H1 (cell line): ENCODE data around the gene SPTB. TPM values are rescaled to one million over a fixed set of nuclear protein-coding genes. Genes with fewer than 3 reads are reported as not detected.

ENCODE experiments used
- CTCF ChIA-PET: fragments of 300-600 bp; sonication (Branson Sonifier 250); formaldehyde crosslinking; loops from one replicate; lab custom pipeline; 2021; ENCODE audit not compliant: partially characterized antibody; lab: Charles Lee
- POLR2A ChIA-PET: fragments of 300-600 bp; sonication (Branson Sonifier 250); formaldehyde crosslinking; loops from one replicate; lab custom pipeline; 2021; ENCODE audit warnings: inconsistent platforms; ENCODE audit not compliant: partially characterized antibody; lab: Charles Lee
- DNase-seq, 2 experiments: peaks; one replicate each; pipeline versions ENCODE4 v3.0.0 to v3.0.0-alpha.2; 2010 to 2022; ENCODE audit warnings: low spot score in 2 of 2, low read depth in 1 of 2, mixed read lengths in 1 of 2
- FAIRE-seq: peaks from 2 replicates; lab custom pipeline; 2011; peaks lifted over from hg19 to GRCh38; lab: Jason Lieb, UNC
- H2AFZ ChIP-seq: 2 replicates; pipeline ENCODE4 v1.8.1; 2012; ENCODE audit warnings: low read length, inconsistent platforms
- H2AK5ac ChIP-seq: 2 replicates; pipeline ENCODE4 v1.6.1; 2013; ENCODE audit warnings: low read depth, low read length
- H2BK120ac ChIP-seq: replicated peaks from 2 replicates; pipeline ENCODE3; 2013; ENCODE audit warnings: low read depth, low read length, inconsistent platforms
- H2BK12ac ChIP-seq: 2 replicates; pipeline ENCODE4 v1.6.1; 2013; ENCODE audit warnings: low read depth, low read length
- H2BK15ac ChIP-seq: 2 replicates; pipeline ENCODE4 v1.6.1; 2013; ENCODE audit warnings: low read length
- H2BK20ac ChIP-seq: 2 replicates; pipeline ENCODE4 v1.6.1; 2013; ENCODE audit warnings: low read length
- H2BK5ac ChIP-seq: 2 replicates; pipeline ENCODE4 v1.6.1; 2013; ENCODE audit warnings: low read depth, low read length
- H3K14ac ChIP-seq: 2 replicates; pipeline ENCODE4 v1.6.1; 2013; ENCODE audit warnings: inconsistent platforms; ENCODE audit not compliant: insufficient read length
- H3K18ac ChIP-seq: 2 replicates; pipeline ENCODE4 v1.6.1; 2013; ENCODE audit warnings: low read length; ENCODE audit errors: extremely low read depth
- H3K23ac ChIP-seq: 2 replicates; pipeline ENCODE4 v1.6.1; 2013; ENCODE audit warnings: inconsistent platforms; ENCODE audit not compliant: insufficient read length
- H3K23me2 ChIP-seq: 2 replicates; pipeline ENCODE4 v1.6.1; 2013; ENCODE audit warnings: low read depth, low read length
- H3K27ac ChIP-seq: 2 replicates; pipeline ENCODE4 v1.6.1; 2011; ENCODE audit warnings: low read depth, low read length, inconsistent platforms
- H3K27me3 ChIP-seq, 4 experiments: replicated peaks in 1 of 4; 1 replicate in 1 of 4; 2 replicates in 3 of 4; pipeline versions ENCODE4 v1.6.1 to v1.8.1; 2011 to 2013; ENCODE audit warnings: low read length in 3 of 4, mild to moderate bottlenecking in 3 of 4, inconsistent platforms in 2 of 4, mixed read lengths in 2 of 4, moderate library complexity in 1 of 4; ENCODE audit not compliant: control insufficient read depth in 3 of 4, insufficient read depth in 3 of 4; ENCODE audit errors: extremely low read depth in 1 of 4
- H3K36me3 ChIP-seq, 4 experiments: 2 replicates each; pipeline versions ENCODE4 v1.6.1 to v1.8.1; 2011 to 2013; ENCODE audit warnings: mild to moderate bottlenecking in 4 of 4, low read length in 3 of 4, moderate library complexity in 2 of 4, control low read depth in 1 of 4, inconsistent platforms in 1 of 4; ENCODE audit not compliant: insufficient read depth in 4 of 4, control insufficient read depth in 2 of 4
- H3K4ac ChIP-seq: replicated peaks from 2 replicates; pipeline ENCODE3; 2013; ENCODE audit warnings: low read length, low read depth, mixed read lengths, inconsistent platforms; ENCODE audit not compliant: insufficient read length
- H3K4me1 ChIP-seq, 4 experiments: replicated peaks in 1 of 4; 1 replicate in 1 of 4; 2 replicates in 3 of 4; pipeline versions ENCODE4 v1.6.1 to v1.8.1; 2011 to 2013; ENCODE audit warnings: low read length in 3 of 4, inconsistent platforms in 2 of 4, mixed read lengths in 1 of 4; ENCODE audit not compliant: insufficient read depth in 4 of 4, control insufficient read depth in 3 of 4
- H3K4me2 ChIP-seq, 2 experiments: 2 replicates each; pipeline versions ENCODE4 v1.6.1 to v1.8.1; 2011 to 2013; ENCODE audit warnings: low read depth in 2 of 2, low read length in 2 of 2, control low read depth in 1 of 2, inconsistent platforms in 1 of 2, mild to moderate bottlenecking in 1 of 2; ENCODE audit not compliant: insufficient read depth in 1 of 2
- H3K4me3 ChIP-seq, 4 experiments: fragments of 200-600, 300-600 bp in 1 of 4; sonication (generic), shearing (Covaris generic), sonication (Bioruptor Twin) in 1 of 4; 2 replicates each; pipeline versions ENCODE4 v1.5.1 to v1.8.1; 2011 to 2016; ENCODE audit warnings: low read length in 4 of 4, low read depth in 3 of 4, control low read depth in 2 of 4, inconsistent platforms in 2 of 4, mild to moderate bottlenecking in 2 of 4, mixed read lengths in 1 of 4, moderate library complexity in 1 of 4; ENCODE audit not compliant: insufficient read depth in 2 of 4; ENCODE audit errors: extremely low read depth in 1 of 4
- H3K56ac ChIP-seq: replicated peaks from 2 replicates; pipeline ENCODE3; 2013; ENCODE audit warnings: low read depth, mild to moderate bottlenecking, mixed read lengths, low read length, inconsistent platforms; ENCODE audit not compliant: insufficient read length
- H3K79me1 ChIP-seq: 2 replicates; pipeline ENCODE4 v1.6.1; 2013; ENCODE audit warnings: low read depth, low read length, control low read depth
- H3K79me2 ChIP-seq, 2 experiments: 2 replicates each; pipeline versions ENCODE4 v1.6.1 to v1.8.1; 2012 to 2013; ENCODE audit warnings: low read length in 2 of 2, mild to moderate bottlenecking in 2 of 2, inconsistent platforms in 1 of 2; ENCODE audit not compliant: insufficient read depth in 2 of 2, control insufficient read depth in 1 of 2
- H3K9ac ChIP-seq, 4 experiments: replicated peaks in 1 of 4; 1 replicate in 1 of 4; 2 replicates in 3 of 4; pipeline versions ENCODE4 v1.6.1 to v1.8.1; 2011 to 2013; ENCODE audit warnings: low read depth in 3 of 4, low read length in 3 of 4, control low read depth in 2 of 4, mild to moderate bottlenecking in 2 of 4, moderate library complexity in 2 of 4, inconsistent platforms in 1 of 4; ENCODE audit errors: extremely low read depth in 1 of 4
- H3K9me3 ChIP-seq, 2 experiments: 2 replicates each; pipeline versions ENCODE4 v1.6.1 to v1.8.1; 2012 to 2013; ENCODE audit warnings: mild to moderate bottlenecking in 2 of 2, moderate library complexity in 2 of 2, control low read depth in 1 of 2, inconsistent platforms in 1 of 2, low read depth in 1 of 2, low read length in 1 of 2, mixed read lengths in 1 of 2; ENCODE audit not compliant: insufficient read depth in 2 of 2
- H4K20me1 ChIP-seq, 2 experiments: replicated peaks in 1 of 2; 2 replicates each; pipeline versions ENCODE3 to v1.8.1; 2011 to 2013; ENCODE audit warnings: inconsistent platforms in 2 of 2, low read length in 2 of 2, mild to moderate bottlenecking in 1 of 2; ENCODE audit not compliant: insufficient read depth in 2 of 2, control insufficient read depth in 1 of 2
- H4K5ac ChIP-seq: 2 replicates; pipeline ENCODE4 v1.6.1; 2013; ENCODE audit warnings: low read length, low read depth, mixed read lengths, inconsistent platforms; ENCODE audit not compliant: insufficient read length
- H4K8ac ChIP-seq: 2 replicates; pipeline ENCODE4 v1.8.0; 2013; ENCODE audit warnings: mild to moderate bottlenecking, moderate library complexity, low read length, inconsistent platforms; ENCODE audit not compliant: insufficient read depth; ENCODE audit errors: extremely low read depth
- H4K91ac ChIP-seq: replicated peaks from 2 replicates; pipeline ENCODE3; 2013; ENCODE audit warnings: low read length, mixed read lengths, inconsistent platforms; ENCODE audit not compliant: insufficient read length
- ATF3 ChIP-seq: IDR thresholded peaks from 2 replicates; pipeline ENCODE4 v1.6.1; 2011; ENCODE audit warnings: low read depth, mild to moderate bottlenecking, low read length; ENCODE audit not compliant: insufficient read depth
- KDM1A ChIP-seq: fragments of 200-600, 300-600 bp; sonication (generic); IDR thresholded peaks from 2 replicates; pipeline ENCODE4 v1.7.1; 2016; ENCODE audit warnings: mild to moderate bottlenecking, low read length, borderline replicate concordance
- SIN3A ChIP-seq, 2 experiments: IDR thresholded peaks in 1 of 2; conservative IDR thresholded peaks in 1 of 2; 2 replicates each; pipeline ENCODE4 v1.6.1; 2011 to 2012; ENCODE audit warnings: low read length in 2 of 2, improper control_type of control experiment in 1 of 2, low read depth in 1 of 2, mild to moderate bottlenecking in 1 of 2
- SIRT6 ChIP-seq: IDR thresholded peaks from one replicate; pipeline ENCODE4 v1.7.1; 2012; ENCODE audit warnings: low read length, inconsistent platforms
- TAF1 ChIP-seq: IDR thresholded peaks from 2 replicates; pipeline ENCODE4 v1.6.1; 2011; ENCODE audit warnings: mild to moderate bottlenecking, low read depth, low read length
- WGBS, 2 experiments: shearing (Covaris generic) in 1 of 2; methylation state at CpG; one replicate each; pipeline versions ENCODE4 v1.1.6 to v1.1.7; 2013 to 2015; ENCODE audit warnings: low lambda C conversion rate in 2 of 2, mixed read lengths in 2 of 2, inconsistent platforms in 1 of 2, low coverage in 1 of 2, missing lambda C conversion rate in 1 of 2; ENCODE audit not compliant: insufficient replicate concordance in 2 of 2, insufficient coverage in 1 of 2, insufficient read length in 1 of 2; ENCODE audit errors: extremely low coverage in 1 of 2, missing lambda C conversion rate in 1 of 2; 5-methylcytosine and 5-hydroxymethylcytosine counted together
- polyA plus RNA-seq, 7 experiments: library from polyadenylated mRNA; depleted of rRNA in 3 of 7; stranded (reverse) in 5 of 7; unstranded in 2 of 7; fragments of >200 nt in 5 of 7; fragments of 200-250 nt in 2 of 7; gene quantifications; 1 replicate in 5 of 7; 2 replicates in 1 of 7; 4 replicates in 1 of 7; pipeline versions ENCODE4 v1.2.1 to v1.2.3, GENCODE V29; 2011 to 2013; ENCODE audit warnings: missing spikeins in 2 of 7, mixed read lengths in 2 of 7
- total RNA-seq: library from RNA; stranded (reverse); fragmentation: NEBNext Ultra II Directional; extraction: Animal tissue kit (Norgen Biotek cat#: 25700); gene quantifications from 2 replicates; pipeline ENCODE4 v1.2.1, GENCODE V29; 2021

SPTB gene
- total and polyA plus RNA-seq, 2 of the 8 experiments (the other 6 are each of a cell fraction or from before 2014, with no cell fraction given) = 0.30 to 2.4 TPM

- no peaks in the 10 kb centered on the region for H4K20me1 ChIP-seq
- no peak overlapping the region for H3K9ac ChIP-seq
- WGBS, 2 experiments = 91% methylated on average over 4 of the region's 4 CpGs; no CpG with 5 or more reads in 1 of the 2 experiments
- H2BK15ac ChIP-seq = no peak overlapping the region
- no peak overlapping the region for H3K27ac ChIP-seq
- no peak overlapping the region for H3K18ac ChIP-seq
- no peaks in the 10 kb centered on the region for H3K9me3 ChIP-seq
- H3K27me3 ChIP-seq = no peaks in the 10 kb centered on the region
- H3K36me3 ChIP-seq = no peaks in the 10 kb centered on the region
- no peak overlapping the region for H2BK20ac ChIP-seq
- FAIRE-seq = no peak
- POLR2A ChIA-PET = interaction anchor here (1.3 to 2.3 kb wide), 2 partner anchors 18 to 24 kb away, joined by 3 to 4 read pairs; partner anchors contain the start of gene GPX2
- no peak overlapping the region for H2BK12ac ChIP-seq
- peaks cover 0 to 4% (median 3%) of the 10 kb centered on the region in 4 experiments; a peak in 4 of 7 replicates for H3K4me1 ChIP-seq
- TF ChIP-seq TAF1 (no peak), ATF3 (no peak), SIN3A (conservative IDR thresholded peaks at IDR 0.05 in 1 of 2, IDR thresholded peaks at IDR 0.05 in 1 of 2; ENCODE audit: low read depth in 1 of 2, low read length in 2 of 2) (no peak), KDM1A (no peak), SIRT6 (no peak)
- no peak overlapping the region for H3K4ac ChIP-seq
- CTCF ChIA-PET = interaction anchor here (1.2 to 1.7 kb wide), 2 partner anchors 18 to 33 kb away, joined by 4 to 5 read pairs; no protein-coding TSS in a partner anchor
- H4K5ac ChIP-seq = no peak overlapping the region
- no peak overlapping the region for H3K4me3 ChIP-seq
- no peak overlapping the region for H3K4me2 ChIP-seq
- no peak overlapping the region for H4K8ac ChIP-seq
- no peaks in the 10 kb centered on the region; the same call in none of the 2 replicates for H3K79me1 ChIP-seq
- DNase-seq = no peak
- H4K91ac ChIP-seq = no peak overlapping the region
- H2AFZ ChIP-seq = no peak overlapping the region
- no peak overlapping the region for H3K14ac ChIP-seq
- no peak overlapping the region for H2BK5ac ChIP-seq
- H2AK5ac ChIP-seq = no peak overlapping the region
- peaks cover 5 to 28% of the 10 kb centered on the region in 2 experiments; a peak in 3 of 4 replicates for H3K79me2 ChIP-seq
- H3K23me2 ChIP-seq = peaks cover 5% of the 10 kb centered on the region
- no peak overlapping the region for H2BK120ac ChIP-seq
- no peak overlapping the region for H3K23ac ChIP-seq
- H3K56ac ChIP-seq = no peak overlapping the region
Measured at GRCh38 chr14:64918216-64918615, 38.5 kb upstream of the SPTB start.
